GM12891 (cell line): ENCODE data around the gene PLXNB1.

Source experiments
- POLR2A ChIP-seq: IDR thresholded peaks from 2 replicates; pipeline ENCODE4 v1.6.1; 2011; ENCODE audit warnings: low read depth, low read length, control low read depth
- POLR2AphosphoS5 ChIP-seq: IDR thresholded peaks from 2 replicates; pipeline ENCODE4 v1.6.1; 2011; ENCODE audit warnings: low read depth, low read length, control low read depth
- POU2F2 ChIP-seq: IDR thresholded peaks from 2 replicates; pipeline ENCODE4 v1.6.1; 2011; ENCODE audit warnings: low read depth, mild to moderate bottlenecking, control low read depth, low read length, moderate library complexity
- TAF1 ChIP-seq: IDR thresholded peaks from 2 replicates; pipeline ENCODE4 v1.6.1; 2011; ENCODE audit warnings: low read depth, low read length, control low read depth

DNA sequence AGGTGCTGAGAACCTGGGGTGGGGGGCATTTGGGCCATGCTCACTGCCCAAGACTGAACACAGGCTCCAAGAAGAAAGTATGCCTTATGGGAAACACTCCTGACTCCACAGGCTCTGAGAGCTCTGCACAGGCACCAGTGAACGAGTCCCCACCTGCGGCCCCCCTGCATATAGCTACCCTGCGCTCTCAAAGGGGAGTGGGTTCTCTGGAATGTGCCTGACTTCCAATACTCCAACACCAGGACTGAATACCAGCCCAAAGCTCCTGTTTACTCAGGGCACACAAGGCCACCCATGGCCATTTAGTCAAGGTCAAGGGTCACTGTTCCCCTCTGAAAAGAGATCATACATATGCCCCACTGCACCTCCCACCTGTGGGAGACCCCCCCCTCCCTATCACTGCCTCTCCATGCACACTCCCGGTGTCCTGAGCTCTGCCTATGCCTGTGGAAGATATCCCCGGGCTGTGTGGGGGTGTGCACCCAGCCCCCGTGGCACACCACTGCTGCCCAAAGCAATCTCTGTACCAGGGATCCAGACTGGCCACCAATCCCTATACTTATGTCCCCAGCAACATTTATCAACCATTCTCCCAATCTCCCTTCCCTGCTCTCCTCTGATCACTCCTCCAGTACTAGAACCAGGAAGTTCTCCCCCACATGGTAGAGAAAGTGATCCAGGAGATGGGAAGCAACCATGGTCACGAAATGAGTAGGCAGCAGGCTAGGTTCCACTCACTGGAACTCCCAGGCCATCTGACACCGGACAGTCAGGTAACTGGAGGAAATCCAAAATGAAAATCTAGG is 1.5 kb upstream of the PLXNB1 start:
- TF ChIP-seq POLR2A (no peak), POLR2AphosphoS5 (no peak), TAF1 (no peak), POU2F2 (no peak)
